ENCODE data around the gene MS4A10.

MS4A10 gene

DNA sequence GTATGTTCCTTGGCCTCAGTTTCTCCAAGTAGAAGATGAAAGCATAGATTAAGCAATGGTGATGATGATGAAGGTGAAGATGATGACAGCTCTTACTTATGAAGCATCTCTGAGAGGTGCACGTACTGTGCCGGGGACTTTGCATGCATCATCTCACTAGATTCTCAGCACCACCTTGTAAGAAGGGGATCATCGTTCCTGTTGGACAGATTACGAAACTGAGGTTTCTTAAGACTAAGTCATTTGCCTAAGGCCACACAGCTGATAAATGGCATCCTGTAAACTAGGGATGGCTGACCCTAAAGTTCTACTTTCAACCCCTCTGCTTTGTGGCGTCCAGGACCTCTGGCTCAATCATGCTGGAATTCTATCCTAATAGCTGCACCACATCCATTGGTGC, 19.8 kb upstream of the MS4A10 start:
- DNase-seq (ENCODE audit: extremely low read depth, low read depth), result no peak
- no peak overlapping the region for H3K4me3 ChIP-seq (replicated peaks; ENCODE audit: low read depth, low read length)
- TF ChIP-seq, protein P1, sequence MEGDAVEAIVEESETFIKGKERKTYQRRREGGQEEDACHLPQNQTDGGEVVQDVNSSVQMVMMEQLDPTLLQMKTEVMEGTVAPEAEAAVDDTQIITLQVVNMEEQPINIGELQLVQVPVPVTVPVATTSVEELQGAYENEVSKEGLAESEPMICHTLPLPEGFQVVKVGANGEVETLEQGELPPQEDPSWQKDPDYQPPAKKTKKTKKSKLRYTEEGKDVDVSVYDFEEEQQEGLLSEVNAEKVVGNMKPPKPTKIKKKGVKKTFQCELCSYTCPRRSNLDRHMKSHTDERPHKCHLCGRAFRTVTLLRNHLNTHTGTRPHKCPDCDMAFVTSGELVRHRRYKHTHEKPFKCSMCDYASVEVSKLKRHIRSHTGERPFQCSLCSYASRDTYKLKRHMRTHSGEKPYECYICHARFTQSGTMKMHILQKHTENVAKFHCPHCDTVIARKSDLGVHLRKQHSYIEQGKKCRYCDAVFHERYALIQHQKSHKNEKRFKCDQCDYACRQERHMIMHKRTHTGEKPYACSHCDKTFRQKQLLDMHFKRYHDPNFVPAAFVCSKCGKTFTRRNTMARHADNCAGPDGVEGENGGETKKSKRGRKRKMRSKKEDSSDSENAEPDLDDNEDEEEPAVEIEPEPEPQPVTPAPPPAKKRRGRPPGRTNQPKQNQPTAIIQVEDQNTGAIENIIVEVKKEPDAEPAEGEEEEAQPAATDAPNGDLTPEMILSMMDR (IDR thresholded peaks at IDR 0.05; ENCODE audit: low read depth, low read length, missing control alignments), result no peak

DNA sequence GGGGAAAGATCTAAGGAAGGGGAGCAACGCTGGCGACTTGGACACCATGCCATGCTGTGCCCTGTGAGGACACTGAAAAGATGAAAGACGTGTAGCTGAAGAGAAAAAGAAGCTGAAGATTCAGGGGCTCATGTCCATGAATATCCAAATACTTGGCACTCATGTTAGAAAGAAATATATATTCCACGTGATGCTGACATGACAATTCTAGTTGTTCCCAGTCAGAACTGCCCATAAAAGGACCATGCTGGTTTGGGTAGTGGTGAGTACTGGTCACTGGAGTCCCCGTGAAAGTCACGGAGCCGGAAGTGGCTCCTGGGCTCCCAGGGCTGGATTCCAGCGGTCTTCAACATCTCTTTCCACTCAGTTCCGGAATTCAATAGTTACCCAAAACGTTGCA, 18.6 kb upstream of the MS4A10 start:
- DNase-seq (ENCODE audit: extremely low read depth, low read depth), result no peak
- TF ChIP-seq, protein P1 (IDR thresholded peaks at IDR 0.05; ENCODE audit: low read depth, low read length, missing control alignments), result no peak

DNA sequence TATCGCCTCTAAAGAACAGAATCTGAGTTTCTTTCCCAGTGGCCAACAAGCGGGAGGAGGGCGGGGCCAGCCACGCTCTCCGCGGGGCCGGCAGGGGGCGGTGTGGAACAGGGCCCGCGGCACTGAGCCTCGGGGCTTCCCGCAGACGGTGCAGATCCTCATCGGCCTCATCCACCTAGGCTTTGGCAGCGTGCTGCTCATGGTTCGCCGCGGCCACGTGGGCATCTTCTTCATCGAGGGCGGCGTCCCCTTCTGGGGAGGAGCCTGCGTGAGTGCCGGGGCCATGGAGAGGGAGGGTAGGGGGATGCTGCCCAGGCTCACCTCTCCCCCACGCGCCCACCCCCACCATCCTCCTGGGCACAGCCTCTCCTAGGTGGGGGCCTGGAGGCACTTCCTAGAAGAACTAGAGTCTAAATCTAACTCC, 17.7 kb upstream of the MS4A10 start:
- no peak for DNase-seq (ENCODE audit: extremely low read depth, low read depth)
- TF ChIP-seq, protein P1 (IDR thresholded peaks at IDR 0.05; ENCODE audit: low read depth, low read length, missing control alignments), result peak; percentile 65
- no peak overlapping the region for H3K4me3 ChIP-seq (replicated peaks; ENCODE audit: low read depth, low read length)

More for the DNA sequence above, 18.6 kb upstream of the MS4A10 start:
- H3K4me3 ChIP-seq (replicated peaks; ENCODE audit: low read depth, low read length), result no peak overlapping the region

DNA sequence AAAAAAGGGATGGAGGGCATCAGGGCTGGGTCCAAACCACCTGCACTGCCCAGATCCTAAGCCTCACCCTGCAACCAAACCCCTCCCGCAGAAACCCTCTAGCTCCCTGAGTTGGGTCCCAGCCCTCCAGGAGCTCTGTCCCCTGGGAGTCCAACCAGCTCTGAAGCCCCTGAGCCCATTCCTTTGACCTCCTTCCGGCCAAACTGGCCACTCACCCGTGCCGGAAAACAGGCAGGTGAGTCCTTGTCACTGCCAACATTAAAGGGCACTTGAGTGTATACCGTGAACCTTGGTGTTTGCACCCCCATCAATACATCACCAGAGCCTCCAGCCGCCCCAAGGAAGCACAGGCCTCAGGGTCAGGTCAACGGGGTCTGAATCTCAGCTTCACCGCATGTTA, 16.9 kb upstream of the MS4A10 start:
- TF ChIP-seq, protein P1 (IDR thresholded peaks at IDR 0.05; ENCODE audit: low read depth, low read length, missing control alignments), result no peak
- DNase-seq (ENCODE audit: extremely low read depth, low read depth), result no peak
- H3K4me3 ChIP-seq (replicated peaks; ENCODE audit: low read depth, low read length), result no peak overlapping the region

DNA sequence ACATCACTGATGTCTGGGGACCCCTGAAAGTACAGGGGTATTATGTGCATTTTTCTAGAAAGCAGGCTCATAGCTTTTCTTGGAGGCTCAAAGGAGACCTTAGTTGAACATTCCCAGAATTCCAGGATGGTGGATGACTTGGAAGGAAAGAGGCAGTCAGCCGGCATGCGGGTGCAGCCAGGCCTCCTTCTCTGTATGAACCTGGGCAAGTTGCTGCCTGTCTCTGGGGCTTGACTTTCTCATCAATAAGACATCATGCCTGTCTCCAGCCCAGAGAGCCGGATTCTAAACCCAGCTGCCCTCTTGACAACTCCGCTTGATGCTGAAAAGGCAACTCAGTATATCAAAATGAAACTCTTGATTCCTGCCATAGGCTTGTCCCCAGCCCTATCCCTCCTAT, 15.9 kb upstream of the MS4A10 start:
- no peak for DNase-seq (ENCODE audit: extremely low read depth, low read depth)
- H3K4me3 ChIP-seq (replicated peaks; ENCODE audit: low read depth, low read length), result no peak overlapping the region
- TF ChIP-seq, protein P1 (IDR thresholded peaks at IDR 0.05; ENCODE audit: low read depth, low read length, missing control alignments), result no peak

DNA sequence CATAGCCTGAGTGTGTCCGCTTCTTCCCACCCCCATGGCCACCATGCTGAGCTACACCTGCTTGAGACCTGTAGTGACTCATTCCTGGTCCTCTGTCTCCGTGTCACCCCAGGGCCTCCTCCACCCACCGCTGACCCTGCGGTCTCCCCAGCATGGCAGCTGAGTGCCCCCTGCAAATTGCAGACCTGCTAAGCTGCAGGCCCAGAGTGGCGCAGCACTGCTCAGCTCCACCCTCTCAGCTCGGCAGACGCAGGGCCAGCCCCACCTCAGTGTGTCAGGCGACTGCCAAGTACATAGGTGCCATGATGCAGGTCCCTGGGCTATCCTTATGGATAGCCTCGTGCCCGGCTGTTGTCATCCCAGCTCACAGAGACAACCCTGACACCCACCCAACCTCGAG, 15.3 kb upstream of the MS4A10 start:
- TF ChIP-seq, protein P1 (IDR thresholded peaks at IDR 0.05; ENCODE audit: low read depth, low read length, missing control alignments), result no peak

DNA sequence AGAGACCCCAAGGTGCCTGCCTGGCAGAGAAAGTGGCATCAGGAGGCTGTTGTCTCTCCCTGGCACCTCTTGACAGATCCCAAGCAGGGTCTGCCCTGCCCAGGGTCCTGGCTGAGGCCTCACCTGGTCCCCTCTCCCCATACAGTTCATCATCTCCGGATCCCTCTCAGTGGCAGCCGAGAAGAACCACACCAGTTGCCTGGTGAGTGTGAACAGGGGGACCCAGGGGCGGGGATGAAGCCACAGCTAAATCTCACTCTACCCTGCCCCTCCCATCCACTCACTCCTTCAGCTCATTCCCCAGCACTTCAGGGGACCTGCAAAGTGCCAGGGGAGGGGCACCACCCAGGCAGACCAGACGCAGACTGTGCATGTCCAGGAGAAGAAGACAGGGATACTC, 14.0 kb upstream of the MS4A10 start:
- no peak overlapping the region for H3K4me3 ChIP-seq (replicated peaks; ENCODE audit: low read depth, low read length)
- TF ChIP-seq, protein P1 (IDR thresholded peaks at IDR 0.05; ENCODE audit: low read depth, low read length, missing control alignments), result no peak
- no peak for DNase-seq (ENCODE audit: extremely low read depth, low read depth)

More for the DNA sequence above, 15.3 kb upstream of the MS4A10 start:
- no peak for DNase-seq (ENCODE audit: extremely low read depth, low read depth)
- H3K4me3 ChIP-seq (replicated peaks; ENCODE audit: low read depth, low read length), result no peak overlapping the region
